Mesenchymal stem cell (in vitro differentiated cells and primary cell): Measurements from ENCODE around the gene DYNLT4.
"Not testable (repeated sequence)": the region's sequence is repeated elsewhere in the genome, so short reads cannot be mapped to it uniquely, and the experiment has no call there.

ENCODE experiments used
- DNase-seq: peaks from one replicate; pipeline ENCODE4 v3.0.0-alpha.2; 2013
- H2AFZ ChIP-seq: one replicate; pipeline ENCODE4 v1.6.1; 2013; ENCODE audit warnings: low read depth, mild to moderate bottlenecking, control low read depth, inconsistent platforms, low read length, moderate library complexity
- H2AK5ac ChIP-seq: 2 replicates; pipeline ENCODE4 v1.6.1; 2013; ENCODE audit warnings: low read length, moderate library complexity, mild to moderate bottlenecking, inconsistent platforms; ENCODE audit not compliant: severe bottlenecking
- H2BK120ac ChIP-seq: one replicate; pipeline ENCODE4 v1.6.1; 2013; ENCODE audit warnings: low read depth, mild to moderate bottlenecking, inconsistent platforms, low read length, moderate library complexity
- H2BK12ac ChIP-seq, 2 experiments: one replicate each; pipeline ENCODE4 v1.6.1; 2013; ENCODE audit warnings: inconsistent platforms in 2 of 2, low read length in 2 of 2, mild to moderate bottlenecking in 2 of 2, moderate library complexity in 2 of 2, control low read depth in 1 of 2
- H2BK15ac ChIP-seq: one replicate; pipeline ENCODE4 v1.6.1; 2013; ENCODE audit warnings: mild to moderate bottlenecking, low read depth, inconsistent platforms; ENCODE audit not compliant: poor library complexity, severe bottlenecking
- H2BK5ac ChIP-seq: 2 replicates; pipeline ENCODE4 v1.6.1; 2013; ENCODE audit warnings: low read depth, mild to moderate bottlenecking, low read length, control low read depth, inconsistent platforms; ENCODE audit not compliant: poor library complexity, severe bottlenecking
- H3K14ac ChIP-seq, 2 experiments: one replicate each; pipeline ENCODE4 v1.6.1; 2013; ENCODE audit warnings: inconsistent platforms in 2 of 2, low read length in 2 of 2, control low read depth in 1 of 2, mild to moderate bottlenecking in 1 of 2, moderate library complexity in 1 of 2
- H3K18ac ChIP-seq, 2 experiments: one replicate each; pipeline ENCODE4 v1.6.1; 2013; ENCODE audit warnings: inconsistent platforms in 2 of 2, low read length in 2 of 2, control low read depth in 1 of 2, low read depth in 1 of 2, mild to moderate bottlenecking in 1 of 2
- H3K23ac ChIP-seq, 2 experiments: one replicate each; pipeline ENCODE4 v1.6.1; 2013; ENCODE audit warnings: inconsistent platforms in 2 of 2, low read length in 2 of 2, mild to moderate bottlenecking in 2 of 2, moderate library complexity in 2 of 2, control low read depth in 1 of 2
- H3K27ac ChIP-seq: 2 replicates; pipeline ENCODE4 v1.5.1; 2013; ENCODE audit warnings: mild to moderate bottlenecking, moderate library complexity, low read length, control low read depth, inconsistent platforms; ENCODE audit not compliant: poor library complexity, severe bottlenecking
- H3K27me3 ChIP-seq, 2 experiments: 2 replicates each; pipeline versions ENCODE4 v1.6.1 to v1.7.0; 2013; ENCODE audit warnings: low read length in 2 of 2, mild to moderate bottlenecking in 2 of 2, moderate library complexity in 2 of 2, control low read depth in 1 of 2, inconsistent platforms in 1 of 2; ENCODE audit not compliant: control insufficient read depth in 1 of 2, insufficient read depth in 1 of 2
- H3K36me3 ChIP-seq, 2 experiments: 2 replicates each; pipeline versions ENCODE4 v1.6.1 to v1.7.0; 2013; ENCODE audit warnings: low read length in 2 of 2, control low read depth in 1 of 2, inconsistent platforms in 1 of 2, low read depth in 1 of 2, mild to moderate bottlenecking in 1 of 2; ENCODE audit not compliant: insufficient read depth in 2 of 2, control insufficient read depth in 1 of 2
- H3K4ac ChIP-seq, 2 experiments: one replicate each; pipeline ENCODE4 v1.6.1; 2013; ENCODE audit warnings: inconsistent platforms in 2 of 2, low read length in 2 of 2, mild to moderate bottlenecking in 2 of 2, moderate library complexity in 2 of 2, control low read depth in 1 of 2, low read depth in 1 of 2
- H3K4me1 ChIP-seq: 2 replicates; pipeline ENCODE4 v1.6.1; 2013; ENCODE audit warnings: low read depth, low read length, control low read depth; ENCODE audit not compliant: control insufficient read depth, insufficient read depth
- H3K4me2 ChIP-seq: 2 replicates; pipeline ENCODE4 v1.6.1; 2013; ENCODE audit warnings: low read length, mild to moderate bottlenecking, inconsistent platforms; ENCODE audit not compliant: poor library complexity, severe bottlenecking
- H3K4me3 ChIP-seq, 2 experiments: 2 replicates each; pipeline versions ENCODE4 v1.5.1 to v1.7.0; 2013; ENCODE audit warnings: low read length in 2 of 2, mild to moderate bottlenecking in 2 of 2, control low read depth in 1 of 2, low read depth in 1 of 2; ENCODE audit not compliant: insufficient read depth in 1 of 2
- H3K79me1 ChIP-seq: replicated peaks from 2 replicates; pipeline ENCODE4 v1.6.1; 2013; ENCODE audit warnings: mild to moderate bottlenecking, control low read depth, low read length, inconsistent platforms; ENCODE audit not compliant: poor library complexity, severe bottlenecking
- H3K9ac ChIP-seq: 2 replicates; pipeline ENCODE4 v1.7.0; 2013; ENCODE audit warnings: mild to moderate bottlenecking, low read length, moderate library complexity
- H3K9me3 ChIP-seq: 2 replicates; pipeline ENCODE4 v1.7.0; 2013; ENCODE audit warnings: mild to moderate bottlenecking, low read length; ENCODE audit not compliant: control insufficient read depth
- H4K8ac ChIP-seq: one replicate; pipeline ENCODE4 v1.6.1; 2013; ENCODE audit warnings: inconsistent platforms, mild to moderate bottlenecking, low read length, moderate library complexity
- H4K91ac ChIP-seq: one replicate; pipeline ENCODE4 v1.6.1; 2013; ENCODE audit warnings: mild to moderate bottlenecking, low read length, inconsistent platforms
- WGBS: methylation state at CpG from one replicate; pipeline ENCODE4 v1.1.7; 2013; ENCODE audit warnings: mixed read lengths; 5-methylcytosine and 5-hydroxymethylcytosine counted together

Gene DYNLT4

GRCh38 chr1:44828003-44828651, 21.0 kb upstream of the DYNLT4 start:
- no peak overlapping the region for H3K23ac ChIP-seq
- no peak overlapping the region for H3K18ac ChIP-seq
- H2BK5ac ChIP-seq: no peak overlapping the region
- H3K4me2 ChIP-seq: no peak overlapping the region
- peaks cover 6% of the 10 kb centered on the region for H3K4me1 ChIP-seq
- no peak overlapping the region for H4K8ac ChIP-seq
- no peaks in the 10 kb centered on the region for H3K79me1 ChIP-seq
- H3K4me3 ChIP-seq: no peak overlapping the region
- no peak overlapping the region for H3K4ac ChIP-seq
- no peak overlapping the region for H3K27ac ChIP-seq
- no peak overlapping the region for H2BK15ac ChIP-seq
- WGBS: 97% methylated on average over 21 of the region's 21 CpGs
- no peak overlapping the region for H2BK120ac ChIP-seq
- DNase-seq: no peak
- H4K91ac ChIP-seq: peak overlapping the region; percentile 16
- no peak overlapping the region for H2BK12ac ChIP-seq
- no peak overlapping the region for H2AFZ ChIP-seq
- H3K36me3 ChIP-seq: peaks cover 0 to under 1% of the 10 kb centered on the region in 2 experiments
- no peaks in the 10 kb centered on the region for H3K9me3 ChIP-seq
- no peak overlapping the region for H3K14ac ChIP-seq
- H3K27me3 ChIP-seq: no peaks in the 10 kb centered on the region
- no peak overlapping the region for H3K9ac ChIP-seq
- no peak overlapping the region for H2AK5ac ChIP-seq

GRCh38 chr1:44827197-44828002, 20.2 kb upstream of the DYNLT4 start:
- H3K9me3 ChIP-seq: no peaks in the 10 kb centered on the region
- H3K79me1 ChIP-seq: no peaks in the 10 kb centered on the region
- no peak overlapping the region for H2BK15ac ChIP-seq
- H3K27ac ChIP-seq: no peak overlapping the region
- no peak overlapping the region for H2AK5ac ChIP-seq
- no peak overlapping the region for H2BK5ac ChIP-seq
- WGBS: 95% methylated on average over 28 of the region's 28 CpGs
- no peak overlapping the region for H3K4me2 ChIP-seq
- H3K4me1 ChIP-seq: peaks cover 6% of the 10 kb centered on the region
- no peak for DNase-seq
- no peak overlapping the region for H3K18ac ChIP-seq
- H2AFZ ChIP-seq: no peak overlapping the region
- no peak overlapping the region for H3K14ac ChIP-seq
- peak overlapping the region; percentile 74 for H3K9ac ChIP-seq
- peaks cover 0 to 3% of the 10 kb centered on the region in 2 experiments for H3K36me3 ChIP-seq
- no peak overlapping the region for H3K4ac ChIP-seq
- no peak overlapping the region for H3K23ac ChIP-seq
- H3K4me3 ChIP-seq: no peak overlapping the region
- H3K27me3 ChIP-seq: no peaks in the 10 kb centered on the region
- peak overlapping the region; percentile 16 for H4K91ac ChIP-seq
- no peak overlapping the region for H2BK12ac ChIP-seq
- H4K8ac ChIP-seq: no peak overlapping the region
- H2BK120ac ChIP-seq: no peak overlapping the region

- peak overlapping the region; percentile 57 for H4K8ac ChIP-seq
- no peak overlapping the region for H3K27ac ChIP-seq
- peak overlapping the region in 1 of 2 experiments; percentile 33 for H2BK12ac ChIP-seq
- peaks cover 0 to 3% of the 10 kb centered on the region in 2 experiments for H3K36me3 ChIP-seq
- H3K4me2 ChIP-seq: no peak overlapping the region
- no peak overlapping the region for H2AK5ac ChIP-seq
- no peak for DNase-seq
- peaks cover 9% of the 10 kb centered on the region for H3K4me1 ChIP-seq
- H3K4ac ChIP-seq: no peak overlapping the region
- H3K18ac ChIP-seq: peak overlapping the region in 1 of 2 experiments; percentile 13
- H3K9me3 ChIP-seq: no peaks in the 10 kb centered on the region
- no peak overlapping the region for H2BK5ac ChIP-seq
- no peaks in the 10 kb centered on the region for H3K27me3 ChIP-seq
- 85% methylated on average over 24 of the region's 24 CpGs for WGBS
- peak overlapping the region; percentile 74 for H3K9ac ChIP-seq
- H3K14ac ChIP-seq: peak overlapping the region in 1 of 2 experiments; percentile 4
- peak overlapping the region in 1 of 2 experiments; percentile 48 for H3K4me3 ChIP-seq
- no peaks in the 10 kb centered on the region for H3K79me1 ChIP-seq
- H4K91ac ChIP-seq: peak overlapping the region; percentile 54
- peak overlapping the region; percentile 36 for H2BK15ac ChIP-seq
- H2AFZ ChIP-seq: no peak overlapping the region
- H2BK120ac ChIP-seq: no peak overlapping the region
- no peak overlapping the region for H3K23ac ChIP-seq
Observed at GRCh38 chr1:44826375-44827196, 19.4 kb upstream of the DYNLT4 start.

- not testable (repeated sequence) for H3K23ac ChIP-seq, H3K4me3 ChIP-seq, H3K79me1 ChIP-seq, H3K4me2 ChIP-seq, H3K9me3 ChIP-seq, H3K27ac ChIP-seq, H2AK5ac ChIP-seq, H3K18ac ChIP-seq, H2BK120ac ChIP-seq, DNase-seq, H2BK5ac ChIP-seq, H3K27me3 ChIP-seq, H3K14ac ChIP-seq, H2BK15ac ChIP-seq, H2BK12ac ChIP-seq, H3K9ac ChIP-seq, H3K36me3 ChIP-seq, H2AFZ ChIP-seq, H4K8ac ChIP-seq, H3K4ac ChIP-seq, H4K91ac ChIP-seq
- 98% methylated on average over 6 of the region's 6 CpGs for WGBS
- peaks cover 13% of the 10 kb centered on the region for H3K4me1 ChIP-seq
Observed at GRCh38 chr1:44824392-44824791, 17.2 kb upstream of the DYNLT4 start.
